ENCODE results near the gene SELENOS. TPM values are rescaled to one million over a fixed set of nuclear protein-coding genes. Genes with fewer than 3 reads are reported as not detected.

SELENOS gene
- polyA plus RNA-seq, 3 donors, result 40.2 to 70.2 (median 51.6) TPM

DNA sequence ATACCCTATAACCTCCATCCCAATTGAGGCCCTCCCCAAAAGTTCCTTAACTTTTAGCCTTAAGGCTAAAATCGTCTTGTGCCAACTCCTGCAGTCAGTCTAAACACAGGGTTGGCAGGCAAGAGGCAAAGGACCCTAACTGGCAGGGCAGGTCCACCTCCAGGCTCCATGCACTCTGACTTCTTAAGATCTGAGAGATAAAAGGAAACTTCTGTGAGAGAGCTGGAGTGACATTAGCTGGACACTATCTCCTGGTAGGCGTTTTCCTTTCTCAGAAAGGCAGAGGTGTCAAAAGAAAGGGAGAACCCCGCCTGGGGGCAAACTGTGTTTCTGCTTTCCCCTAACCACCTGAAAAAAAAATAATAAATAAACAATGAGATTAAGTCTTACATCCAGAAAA lies 29.0 kb downstream of the SELENOS start:
- peaks cover 18 to 34% of the 10 kb centered on the region in 2 donors for H3K36me3 Mint-ChIP-seq
- 57% methylated on average over 1 of the region's 3 CpGs for WGBS (ENCODE audit: insufficient coverage)
- peaks cover 60% of the 10 kb centered on the region for H4K20me1 ChIP-seq (ENCODE audit: insufficient read depth, low read length)
- peaks cover 81% of the 10 kb centered on the region for H3K4me1 Mint-ChIP-seq
- H3K9me3 Mint-ChIP-seq, result no peaks in the 10 kb centered on the region
- intact Hi-C loops (cut with micrococcal nuclease), result no loop called here
- no peak for DNase-seq
- no peaks in the 10 kb centered on the region for H3K27me3 ChIP-seq (ENCODE audit: control insufficient read depth in 2 of 2, insufficient read depth in 2 of 2, low read length in 2 of 2)
- peaks cover 91% of the 10 kb centered on the region for H3K79me2 ChIP-seq (ENCODE audit: insufficient read depth, low read length)
- H3K9ac ChIP-seq (ENCODE audit: insufficient read depth, low read length, poor library complexity, severe bottlenecking), result no peak overlapping the region
- H3K27ac ChIP-seq (ENCODE audit: low read depth in 1 of 2, low read length in 2 of 2), result peak overlapping the region in 1 of 2 donors; percentile 27
- H3K4me3 Mint-ChIP-seq, result peak overlapping the region in 1 of 2 donors; percentile 58
- H3K27me3 Mint-ChIP-seq (ENCODE audit: low read depth in 3 of 3), result peaks cover 0 to 4% (median 0%) of the 10 kb centered on the region in 3 donors
- H3K4me2 ChIP-seq (replicated peaks; ENCODE audit: extremely low read depth, low read length, poor library complexity, severe bottlenecking), result peak overlapping the region; percentile 8
- TF ChIP-seq, protein P1, sequence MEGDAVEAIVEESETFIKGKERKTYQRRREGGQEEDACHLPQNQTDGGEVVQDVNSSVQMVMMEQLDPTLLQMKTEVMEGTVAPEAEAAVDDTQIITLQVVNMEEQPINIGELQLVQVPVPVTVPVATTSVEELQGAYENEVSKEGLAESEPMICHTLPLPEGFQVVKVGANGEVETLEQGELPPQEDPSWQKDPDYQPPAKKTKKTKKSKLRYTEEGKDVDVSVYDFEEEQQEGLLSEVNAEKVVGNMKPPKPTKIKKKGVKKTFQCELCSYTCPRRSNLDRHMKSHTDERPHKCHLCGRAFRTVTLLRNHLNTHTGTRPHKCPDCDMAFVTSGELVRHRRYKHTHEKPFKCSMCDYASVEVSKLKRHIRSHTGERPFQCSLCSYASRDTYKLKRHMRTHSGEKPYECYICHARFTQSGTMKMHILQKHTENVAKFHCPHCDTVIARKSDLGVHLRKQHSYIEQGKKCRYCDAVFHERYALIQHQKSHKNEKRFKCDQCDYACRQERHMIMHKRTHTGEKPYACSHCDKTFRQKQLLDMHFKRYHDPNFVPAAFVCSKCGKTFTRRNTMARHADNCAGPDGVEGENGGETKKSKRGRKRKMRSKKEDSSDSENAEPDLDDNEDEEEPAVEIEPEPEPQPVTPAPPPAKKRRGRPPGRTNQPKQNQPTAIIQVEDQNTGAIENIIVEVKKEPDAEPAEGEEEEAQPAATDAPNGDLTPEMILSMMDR (IDR thresholded peaks at IDR 0.05), result no peak
- H3K4me3 ChIP-seq (replicated peaks in 1 of 3; ENCODE audit: low read depth in 2 of 3, low read length in 3 of 3), result no peak overlapping the region
- peaks cover 0 to 5% of the 10 kb centered on the region in 2 donors for H3K36me3 ChIP-seq (replicated peaks in 1 of 2; ENCODE audit: control insufficient read depth in 1 of 2, insufficient read depth in 2 of 2, low read length in 2 of 2)
- H2AFZ ChIP-seq (ENCODE audit: insufficient read depth, low read depth, low read length, poor library complexity, severe bottlenecking), result no peak overlapping the region
- H3K27ac Mint-ChIP-seq, result peak overlapping the region in 4 of 7 donors; percentile 6 to 86 (median 60)
- H3K4me1 ChIP-seq (ENCODE audit: control insufficient read depth in 1 of 2, insufficient read depth in 2 of 2, low read length in 2 of 2), result peaks cover 84 to 87% of the 10 kb centered on the region in 2 donors
- H3K9me3 ChIP-seq (replicated peaks in 1 of 2; ENCODE audit: control insufficient read depth in 1 of 2, insufficient read depth in 1 of 2, low read length in 2 of 2), result no peaks in the 10 kb centered on the region

DNA sequence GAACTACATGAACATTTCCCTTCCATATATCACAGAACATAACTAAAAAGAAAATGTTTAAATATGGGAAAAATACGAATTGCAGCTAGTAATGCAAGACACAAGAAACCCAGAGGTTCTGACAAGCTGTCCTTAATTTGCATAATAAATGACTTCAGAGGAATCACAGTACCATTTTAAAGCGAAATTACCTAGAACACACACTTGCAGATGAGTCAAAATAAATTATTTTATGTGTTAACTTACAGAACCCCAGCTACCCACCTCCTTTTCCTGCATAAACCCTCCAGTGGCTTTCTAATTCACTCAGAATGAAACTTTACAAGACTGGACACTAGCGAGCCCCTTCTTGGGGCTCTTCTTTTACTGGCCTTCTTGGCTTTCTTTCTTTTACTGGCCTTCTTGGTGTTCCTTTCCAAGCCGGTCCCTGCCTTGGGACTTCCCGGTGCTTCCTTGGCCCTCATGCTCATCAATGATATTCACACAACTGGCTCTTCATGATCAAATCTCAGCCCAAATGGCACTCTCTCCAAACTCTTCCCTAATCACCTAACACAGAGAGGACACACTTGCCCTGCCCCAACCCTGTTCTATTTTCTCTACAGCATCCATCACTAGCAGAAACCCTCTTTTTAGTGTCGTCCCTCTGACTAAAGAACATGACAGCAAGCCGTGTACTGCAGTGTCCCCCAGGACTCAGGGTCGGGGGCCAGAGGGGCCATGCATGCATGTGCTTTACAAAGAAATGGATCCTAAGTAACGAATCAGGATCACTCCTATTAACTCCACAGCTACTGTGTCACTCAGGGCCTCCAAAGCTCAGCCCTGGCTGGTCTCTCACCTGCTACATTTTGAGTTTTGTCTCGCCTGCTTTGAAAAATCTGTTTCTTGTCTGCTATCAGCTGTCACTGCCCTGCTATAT lies 30.2 kb downstream of the SELENOS start:
- Histone ChIP-seq H2AFZ (ENCODE audit: insufficient read depth, low read depth, low read length, poor library complexity, severe bottlenecking) (no peak overlapping the region), H3K27ac (ENCODE audit: low read depth in 1 of 2, low read length in 2 of 2) (peak overlapping the region in 1 of 2 donors; percentile 72), H3K36me3 (replicated peaks in 1 of 2; ENCODE audit: control insufficient read depth in 1 of 2, insufficient read depth in 2 of 2, low read length in 2 of 2) (peaks cover 0 to 5% of the 10 kb centered on the region in 2 donors), H3K4me3 (replicated peaks in 1 of 3; ENCODE audit: low read depth in 2 of 3, low read length in 3 of 3) (peak overlapping the region in 1 of 3 experiments; percentile 69), H4K20me1 (ENCODE audit: insufficient read depth, low read length) (peaks cover 65% of the 10 kb centered on the region), H3K4me2 (replicated peaks; ENCODE audit: extremely low read depth, low read length, poor library complexity, severe bottlenecking) (peak overlapping the region; percentile 58), H3K27me3 (ENCODE audit: control insufficient read depth in 2 of 2, insufficient read depth in 2 of 2, low read length in 2 of 2) (no peaks in the 10 kb centered on the region), H3K79me2 (ENCODE audit: insufficient read depth, low read length) (peaks cover 89% of the 10 kb centered on the region), H3K9ac (ENCODE audit: insufficient read depth, low read length, poor library complexity, severe bottlenecking) (no peak overlapping the region), H3K9me3 (replicated peaks in 1 of 2; ENCODE audit: control insufficient read depth in 1 of 2, insufficient read depth in 1 of 2, low read length in 2 of 2) (no peaks in the 10 kb centered on the region), H3K4me1 (ENCODE audit: control insufficient read depth in 1 of 2, insufficient read depth in 2 of 2, low read length in 2 of 2) (peaks cover 87% of the 10 kb centered on the region in 2 donors)
- peak overlapping the region; percentile 17 to 81 (median 46) for H3K27ac Mint-ChIP-seq
- peaks cover 0 to 7% (median 0%) of the 10 kb centered on the region in 3 donors for H3K27me3 Mint-ChIP-seq (ENCODE audit: low read depth in 3 of 3)
- intact Hi-C loops (cut with micrococcal nuclease), result loop anchor here in 1 of 2 donors (2.0 kb wide), 1 partner anchor 124 kb away; no protein-coding TSS in a partner anchor
- H3K4me1 Mint-ChIP-seq, result peaks cover 82% of the 10 kb centered on the region
- peak overlapping the region; percentile 31 to 45 for H3K4me3 Mint-ChIP-seq
- no peaks in the 10 kb centered on the region for H3K9me3 Mint-ChIP-seq
- peaks cover 19 to 35% of the 10 kb centered on the region in 2 donors for H3K36me3 Mint-ChIP-seq
- no peak for DNase-seq
- TF ChIP-seq, protein P1 (IDR thresholded peaks at IDR 0.05), result no peak
- WGBS (ENCODE audit: insufficient coverage), result 86% methylated on average over 7 of the region's 10 CpGs
